Heart right ventricle (tissue), 16 donors: ENCODE results near the gene VIPR2. TPM values are rescaled to one million over a fixed set of nuclear protein-coding genes. Genes with fewer than 3 reads are reported as not detected.

ENCODE experiments used
- ATAC-seq, 8 donors: fragments of 200-7000 bp; cut with Tn5 transposase; one replicate each; pipeline ENCODE4 v1.9.1; 2020; ENCODE audit warnings: mild to moderate bottlenecking in 8 of 8, moderate library complexity in 8 of 8, moderate number of reproducible peaks in 1 of 8
- DNase-seq, 2 donors: peaks; one replicate each; pipeline ENCODE4 v3.0.0-alpha.2; 2020
- H3K27ac ChIP-seq, 10 donors: fragments of 200-600 bp; sonication (generic) in 2 of 10; one replicate each; pipeline versions ENCODE4 v1.5.0 to v1.8.0; 2020 to 2022; ENCODE audit warnings: mild to moderate bottlenecking in 3 of 10
- H3K27me3 ChIP-seq, 7 donors: fragments of 200-600 bp; one replicate each; pipeline ENCODE4 v1.8.0; 2021 to 2022; ENCODE audit warnings: mild to moderate bottlenecking in 2 of 7
- H3K36me3 ChIP-seq, 9 donors: fragments of 200-600 bp; sonication (generic) in 1 of 9; one replicate each; pipeline versions ENCODE4 v1.5.0 to v1.8.0; 2020 to 2022; ENCODE audit warnings: mild to moderate bottlenecking in 2 of 9
- H3K4me1 ChIP-seq, 9 donors: fragments of 200-600 bp; sonication (generic) in 1 of 9; one replicate each; pipeline versions ENCODE4 v1.5.0 to v1.8.0; 2020 to 2022; ENCODE audit warnings: mild to moderate bottlenecking in 4 of 9
- H3K4me3 ChIP-seq, 10 donors: fragments of 200-600 bp; sonication (generic) in 2 of 10; one replicate each; pipeline versions ENCODE4 v1.5.0 to v1.8.0; 2020 to 2022; ENCODE audit warnings: mild to moderate bottlenecking in 7 of 10, moderate library complexity in 2 of 10
- H3K9me3 ChIP-seq, 11 donors: fragments of 200-600 bp in 10 of 11; sonication (generic) in 2 of 11; one replicate each; pipeline versions ENCODE4 v1.5.0 to v1.8.0; 2013 to 2022; ENCODE audit warnings: mild to moderate bottlenecking in 2 of 11, control low read depth in 1 of 11, moderate library complexity in 1 of 11
- CTCF ChIP-seq, 9 donors: fragments of 200-600 bp; sonication (generic) in 2 of 9; IDR thresholded peaks; one replicate each; pipeline versions ENCODE4 v1.5.0 to v1.8.0; 2021 to 2022; ENCODE audit warnings: antibody characterized with exemption in 9 of 9, mild to moderate bottlenecking in 5 of 9, moderate library complexity in 1 of 9
- WGBS, 2 donors: extraction: QIAGEN DNeasy Blood & Tissue Kit; methylation state at CpG; one replicate each; pipeline ENCODE4 v1.1.7; 2013; ENCODE audit warnings: inconsistent platforms in 1 of 2; 5-methylcytosine and 5-hydroxymethylcytosine counted together
- intact Hi-C, 10 donors: fragments of 100-400 bp; cut with DNase I; formaldehyde crosslinking; loops; one replicate each; pipeline versions ENCODE4 v1.11.1 to v1.14.2; 2022
- polyA plus RNA-seq, 2 donors: library from polyadenylated mRNA; stranded (reverse); fragments of 200-250 nt; gene quantifications; one replicate each; pipeline ENCODE4 v1.2.3, GENCODE V29; 2013
- total RNA-seq, 10 donors: library from RNA; stranded (reverse); fragmentation: NEBNext Ultra II Directional in 3 of 10; extraction: Animal tissue kit (Norgen Biotek cat#: 25700) in 3 of 10; gene quantifications; one replicate each; pipeline versions ENCODE4 v1.2.1 to v1.2.4, GENCODE V29; 2021 to 2023
- donor health status: Arrhythmogenic right ventricular cardiomyopathy.
- donor health status: ischemic (EF 13 %, LVEDD 7.1; RV severe dilation, severe dysfunction).
- donor health status: healthy with polysubstance abuse.
- donor health status: DM: no; HTN: yes; CAD: no.
- donor health status: DM: no; HTN: no; CAD: no.
- donor health status: ischemic (EF 25% LVEDD 6.9; RV normal size, moderate dysfunction).
- donor health status: ischemic (EF 25% LVEDD 5.7; RV mildly dilated, moderate dysfunction).
- donor health status: healthy.
- donor health status: DM: yes; HTN: yes; CAD: no.
- donor health status: Ischemic cardiomyopathy.
- donor health status: ischemic (EF 35%, LVEDD 5.7; RV mildly dilated, moderate dysfunction).
- donor health status: nonischemic (EF 11% LVEDD 7.7; RV severe dilation, severe dysfunction).
- donor health status: DM: yes; HTN: yes; CAD: no.
- donor health status: PGD.
- donor health status: ischemic (EF 29% LVEDD 5.4; RV normal size, mild dysfunction).
- donor health status: nonischemic (EF 23%, LVEDD 6.1; RV moderate dilation, normal function).

VIPR2 gene
- total and polyA plus RNA-seq, 12 donors: 3.0 to 30.6 (median 19.1) TPM

- WGBS, 2 donors: 7 to 11% methylated on average over 30 of the region's 30 CpGs
- no peak for TF ChIP-seq CTCF (IDR thresholded peaks at IDR 0.05)
- Histone ChIP-seq H3K4me1 (peaks cover 0 to 47% (median 21%) of the 10 kb centered on the region in 9 donors), H3K36me3 (peaks cover 0 to 8% (median 0%) of the 10 kb centered on the region in 9 donors), H3K27ac (peak overlapping the region in 4 of 10 donors; percentile 15 to 63 (median 44)), H3K9me3 (no peaks in the 10 kb centered on the region), H3K4me3 (peak overlapping the region; percentile 41 to 78 (median 69)), H3K27me3 (peaks cover 0 to 54% (median 25%) of the 10 kb centered on the region in 7 donors)
- DNase-seq (no peak), ATAC-seq (peak in 3 of 8 donors; percentile 5 to 26 (median 20))
- intact Hi-C loops: loop anchor here in 4 of 10 donors (5.0 to 10.0 kb wide), 3 partner anchors 48 to 131 kb away; no protein-coding TSS in a partner anchor
These were observed 806 bp upstream of the VIPR2 start for GRCh38 chr7:159145490-159145855.

- intact Hi-C loops: loop anchor here in 5 of 10 donors (5.0 to 10.0 kb wide), 4 partner anchors 47 to 129 kb away; no protein-coding TSS in a partner anchor
- Histone ChIP-seq H3K4me3 (peak overlapping the region; percentile 53 to 78 (median 69)), H3K27me3 (peaks cover 0 to 54% (median 25%) of the 10 kb centered on the region in 7 donors), H3K36me3 (peaks cover 0 to 19% (median 0%) of the 10 kb centered on the region in 9 donors), H3K4me1 (peaks cover 0 to 52% (median 21%) of the 10 kb centered on the region in 9 donors), H3K9me3 (no peaks in the 10 kb centered on the region), H3K27ac (peak overlapping the region in 9 of 10 donors; percentile 12 to 79 (median 55))
- ATAC-seq (peak; percentile 35 to 64 (median 56)), DNase-seq (peak; percentile 27 to 57)
- 1% methylated on average over 92 to 97 of the region's 97 CpGs for WGBS, 2 donors
- TF ChIP-seq CTCF (IDR thresholded peaks at IDR 0.05): no peak
These were observed 598 bp downstream of the VIPR2 start for GRCh38 chr7:159143780-159144757.

- intact Hi-C loops: loop anchor here in 5 of 10 donors (5.0 to 10.0 kb wide), 4 partner anchors 45 to 128 kb away; no protein-coding TSS in a partner anchor
These were observed 1.9 kb downstream of the VIPR2 start for GRCh38 chr7:159142730-159143129.

More at GRCh38 chr7:159142730-159143129, 1.9 kb downstream of the VIPR2 start:
- Histone ChIP-seq H3K36me3 (peaks cover 0 to 31% (median 0%) of the 10 kb centered on the region in 9 donors), H3K27me3 (peaks cover 0 to 54% (median 18%) of the 10 kb centered on the region in 7 donors), H3K27ac (peak overlapping the region in 8 of 10 donors; percentile 1 to 80 (median 61)), H3K4me1 (peaks cover 0 to 52% (median 21%) of the 10 kb centered on the region in 9 donors), H3K4me3 (peak overlapping the region in 3 of 10 donors; percentile 74 to 78 (median 74)), H3K9me3 (no peaks in the 10 kb centered on the region)
- no peak for TF ChIP-seq CTCF (IDR thresholded peaks at IDR 0.05)
- ATAC-seq: no peak
- no peak for DNase-seq
- 41 to 46% methylated on average over 10 of the region's 10 CpGs for WGBS, 2 donors
